Measurements from ENCODE around the gene OR5A1.

OR5A1 gene

GRCh38 chr11:59416613-59417012 lies 19.7 kb upstream of the OR5A1 start:
- TF ChIP-seq CTCF (IDR thresholded peaks at IDR 0.05; ENCODE audit: low read depth, low read length) = no peak

GRCh38 chr11:59417023-59417422 lies 19.2 kb upstream of the OR5A1 start:
- TF ChIP-seq CTCF (IDR thresholded peaks at IDR 0.05; ENCODE audit: low read depth, low read length) = no peak
- DNase-seq (ENCODE audit: extremely low read depth, low read depth) = no peak

More at GRCh38 chr11:59416613-59417012, 19.7 kb upstream of the OR5A1 start:
- DNase-seq (ENCODE audit: extremely low read depth, low read depth) = no peak

GRCh38 chr11:59418156-59418555 lies 18.1 kb upstream of the OR5A1 start:
- TF ChIP-seq CTCF (IDR thresholded peaks at IDR 0.05; ENCODE audit: low read depth, low read length) = no peak
- no peak for DNase-seq (ENCODE audit: extremely low read depth, low read depth)

GRCh38 chr11:59423835-59424234 lies 12.4 kb upstream of the OR5A1 start:
- TF ChIP-seq CTCF (IDR thresholded peaks at IDR 0.05; ENCODE audit: low read depth, low read length) = no peak
- no peak for DNase-seq (ENCODE audit: extremely low read depth, low read depth)

GRCh38 chr11:59425131-59425530 lies 11.1 kb upstream of the OR5A1 start:
- DNase-seq (ENCODE audit: extremely low read depth, low read depth) = no peak
- TF ChIP-seq CTCF (IDR thresholded peaks at IDR 0.05; ENCODE audit: low read depth, low read length) = no peak

- no peak for TF ChIP-seq CTCF (IDR thresholded peaks at IDR 0.05; ENCODE audit: low read depth, low read length)
- DNase-seq (ENCODE audit: extremely low read depth, low read depth) = no peak
Measured at GRCh38 chr11:59426361-59427067, 9.8 kb upstream of the OR5A1 start, which contains the start of gene OR5A2. Gene OR5A2 (minus strand): TSS chr11:59426413. CDS start chr11:59422953, 3,460 bp downstream.

GRCh38 chr11:59427068-59427382 lies 9.2 kb upstream of the OR5A1 start:
- TF ChIP-seq CTCF (IDR thresholded peaks at IDR 0.05; ENCODE audit: low read depth, low read length) = no peak

More at GRCh38 chr11:59427068-59427382, 9.2 kb upstream of the OR5A1 start:
- no peak for DNase-seq (ENCODE audit: extremely low read depth, low read depth)
